A549 (cell line): ENCODE results near the gene URI1.

Source experiments
- CEBPB ChIP-seq, 2 experiments: fragments of >200 bp in 1 of 2; sonication (Bioruptor Twin) in 1 of 2; formaldehyde crosslinking in 1 of 2; IDR thresholded peaks; 2 replicates each; pipeline ENCODE4 v1.6.1; 2012 to 2016
- EP300 ChIP-seq, 2 experiments: fragments of >200 bp; sonication (Bioruptor Twin); formaldehyde crosslinking; IDR thresholded peaks; 2 replicates in 1 of 2; 3 replicates in 1 of 2; pipeline ENCODE4 v1.6.1; 2016 to 2017
- HEYL ChIP-seq: fragments of 250-450 bp; sonication (Bioruptor Pico); IDR thresholded peaks from 2 replicates; pipeline ENCODE4 v1.8.0; 2021; ENCODE audit warnings: mild to moderate bottlenecking, moderate library complexity
- KDM1A ChIP-seq: fragments of 200-600 bp; sonication (generic); IDR thresholded peaks from 2 replicates; pipeline ENCODE4 v1.6.1; 2016; ENCODE audit warnings: low read depth, mild to moderate bottlenecking
- POLR2A ChIP-seq: IDR thresholded peaks from 2 replicates; pipeline ENCODE4 v1.6.1; 2012; ENCODE audit warnings: mild to moderate bottlenecking, low read length
- SMC3 ChIP-seq: fragments of >200 bp; sonication (Bioruptor Twin); formaldehyde crosslinking; IDR thresholded peaks from 3 replicates; pipeline ENCODE4 v1.6.1; 2018; ENCODE audit warnings: inconsistent platforms
- TF ChIP-seq, protein P1 (sequence below): fragments of >200 bp; sonication (Bioruptor Twin); formaldehyde crosslinking; IDR thresholded peaks from 3 replicates; pipeline ENCODE4 v1.5.1; 2016
- TF ChIP-seq, protein P2 (sequence below): IDR thresholded peaks from 2 replicates; pipeline ENCODE4 v1.6.1; 2012
- TF ChIP-seq, protein P3 (sequence below): fragments of 200-600 bp; sonication (generic); IDR thresholded peaks from 2 replicates; pipeline ENCODE4 v1.6.1; 2016; ENCODE audit warnings: antibody characterized with exemption, mild to moderate bottlenecking, moderate library complexity
- TF ChIP-seq, protein P4 (sequence below): fragments of 250-450 bp; sonication (Bioruptor Pico); IDR thresholded peaks from 2 replicates; pipeline ENCODE4 v1.5.0; 2021; ENCODE audit warnings: mild to moderate bottlenecking, moderate library complexity, borderline replicate concordance

DNA sequence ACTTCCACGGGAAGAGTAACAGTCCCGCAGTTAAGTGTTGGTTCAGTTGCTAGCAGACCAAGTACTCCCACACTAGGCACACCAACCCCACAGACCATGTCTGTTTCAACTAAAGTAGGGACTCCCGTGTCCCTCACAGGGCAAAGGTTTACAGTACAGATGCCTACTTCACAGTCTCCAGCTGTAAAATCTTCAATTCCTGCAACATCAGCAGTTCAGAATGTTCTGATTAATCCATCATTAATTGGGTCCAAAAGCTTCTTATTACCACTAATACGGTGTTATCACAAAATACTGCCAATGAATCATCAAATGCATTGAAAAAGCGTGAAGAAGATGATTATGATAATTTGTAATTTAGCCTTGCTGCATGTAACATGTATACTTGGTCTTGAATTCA is 95.8 kb downstream of the URI1 start:
- TF ChIP-seq KDM1A (no peak), SMC3 (no peak), CEBPB (IDR thresholded peaks at IDR 0.05) (no peak), HEYL (CRISPR knock-in tag) (no peak), POLR2A (no peak), EP300 (IDR thresholded peaks at IDR 0.05) (no peak)
- TF ChIP-seq, protein P1, sequence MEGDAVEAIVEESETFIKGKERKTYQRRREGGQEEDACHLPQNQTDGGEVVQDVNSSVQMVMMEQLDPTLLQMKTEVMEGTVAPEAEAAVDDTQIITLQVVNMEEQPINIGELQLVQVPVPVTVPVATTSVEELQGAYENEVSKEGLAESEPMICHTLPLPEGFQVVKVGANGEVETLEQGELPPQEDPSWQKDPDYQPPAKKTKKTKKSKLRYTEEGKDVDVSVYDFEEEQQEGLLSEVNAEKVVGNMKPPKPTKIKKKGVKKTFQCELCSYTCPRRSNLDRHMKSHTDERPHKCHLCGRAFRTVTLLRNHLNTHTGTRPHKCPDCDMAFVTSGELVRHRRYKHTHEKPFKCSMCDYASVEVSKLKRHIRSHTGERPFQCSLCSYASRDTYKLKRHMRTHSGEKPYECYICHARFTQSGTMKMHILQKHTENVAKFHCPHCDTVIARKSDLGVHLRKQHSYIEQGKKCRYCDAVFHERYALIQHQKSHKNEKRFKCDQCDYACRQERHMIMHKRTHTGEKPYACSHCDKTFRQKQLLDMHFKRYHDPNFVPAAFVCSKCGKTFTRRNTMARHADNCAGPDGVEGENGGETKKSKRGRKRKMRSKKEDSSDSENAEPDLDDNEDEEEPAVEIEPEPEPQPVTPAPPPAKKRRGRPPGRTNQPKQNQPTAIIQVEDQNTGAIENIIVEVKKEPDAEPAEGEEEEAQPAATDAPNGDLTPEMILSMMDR = no peak
- TF ChIP-seq, protein P2, sequence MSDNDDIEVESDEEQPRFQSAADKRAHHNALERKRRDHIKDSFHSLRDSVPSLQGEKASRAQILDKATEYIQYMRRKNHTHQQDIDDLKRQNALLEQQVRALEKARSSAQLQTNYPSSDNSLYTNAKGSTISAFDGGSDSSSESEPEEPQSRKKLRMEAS = no peak
- TF ChIP-seq, protein P3, sequence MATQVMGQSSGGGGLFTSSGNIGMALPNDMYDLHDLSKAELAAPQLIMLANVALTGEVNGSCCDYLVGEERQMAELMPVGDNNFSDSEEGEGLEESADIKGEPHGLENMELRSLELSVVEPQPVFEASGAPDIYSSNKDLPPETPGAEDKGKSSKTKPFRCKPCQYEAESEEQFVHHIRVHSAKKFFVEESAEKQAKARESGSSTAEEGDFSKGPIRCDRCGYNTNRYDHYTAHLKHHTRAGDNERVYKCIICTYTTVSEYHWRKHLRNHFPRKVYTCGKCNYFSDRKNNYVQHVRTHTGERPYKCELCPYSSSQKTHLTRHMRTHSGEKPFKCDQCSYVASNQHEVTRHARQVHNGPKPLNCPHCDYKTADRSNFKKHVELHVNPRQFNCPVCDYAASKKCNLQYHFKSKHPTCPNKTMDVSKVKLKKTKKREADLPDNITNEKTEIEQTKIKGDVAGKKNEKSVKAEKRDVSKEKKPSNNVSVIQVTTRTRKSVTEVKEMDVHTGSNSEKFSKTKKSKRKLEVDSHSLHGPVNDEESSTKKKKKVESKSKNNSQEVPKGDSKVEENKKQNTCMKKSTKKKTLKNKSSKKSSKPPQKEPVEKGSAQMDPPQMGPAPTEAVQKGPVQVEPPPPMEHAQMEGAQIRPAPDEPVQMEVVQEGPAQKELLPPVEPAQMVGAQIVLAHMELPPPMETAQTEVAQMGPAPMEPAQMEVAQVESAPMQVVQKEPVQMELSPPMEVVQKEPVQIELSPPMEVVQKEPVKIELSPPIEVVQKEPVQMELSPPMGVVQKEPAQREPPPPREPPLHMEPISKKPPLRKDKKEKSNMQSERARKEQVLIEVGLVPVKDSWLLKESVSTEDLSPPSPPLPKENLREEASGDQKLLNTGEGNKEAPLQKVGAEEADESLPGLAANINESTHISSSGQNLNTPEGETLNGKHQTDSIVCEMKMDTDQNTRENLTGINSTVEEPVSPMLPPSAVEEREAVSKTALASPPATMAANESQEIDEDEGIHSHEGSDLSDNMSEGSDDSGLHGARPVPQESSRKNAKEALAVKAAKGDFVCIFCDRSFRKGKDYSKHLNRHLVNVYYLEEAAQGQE = no peak
- TF ChIP-seq, protein P4, sequence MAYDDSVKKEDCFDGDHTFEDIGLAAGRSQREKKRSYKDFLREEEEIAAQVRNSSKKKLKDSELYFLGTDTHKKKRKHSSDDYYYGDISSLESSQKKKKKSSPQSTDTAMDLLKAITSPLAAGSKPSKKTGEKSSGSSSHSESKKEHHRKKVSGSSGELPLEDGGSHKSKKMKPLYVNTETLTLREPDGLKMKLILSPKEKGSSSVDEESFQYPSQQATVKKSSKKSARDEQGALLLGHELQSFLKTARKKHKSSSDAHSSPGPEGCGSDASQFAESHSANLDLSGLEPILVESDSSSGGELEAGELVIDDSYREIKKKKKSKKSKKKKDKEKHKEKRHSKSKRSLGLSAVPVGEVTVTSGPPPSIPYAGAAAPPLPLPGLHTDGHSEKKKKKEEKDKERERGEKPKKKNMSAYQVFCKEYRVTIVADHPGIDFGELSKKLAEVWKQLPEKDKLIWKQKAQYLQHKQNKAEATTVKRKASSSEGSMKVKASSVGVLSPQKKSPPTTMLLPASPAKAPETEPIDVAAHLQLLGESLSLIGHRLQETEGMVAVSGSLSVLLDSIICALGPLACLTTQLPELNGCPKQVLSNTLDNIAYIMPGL = no peak
